Lower leg skin (tissue), 3 donors: ENCODE results near the gene GRIK2.

Experiments
- CTCF ChIP-seq, 3 donors: fragments of 450-650 bp; IDR thresholded peaks; one replicate each; pipeline ENCODE4 v1.5.1; 2016; ENCODE audit warnings: antibody characterized with exemption in 3 of 3, mild to moderate bottlenecking in 3 of 3, moderate library complexity in 2 of 3
- POLR2A ChIP-seq, 2 donors: fragments of 450-650 bp; IDR thresholded peaks; one replicate each; pipeline ENCODE4 v1.6.1; 2016 to 2017; ENCODE audit warnings: antibody characterized with exemption in 2 of 2, mild to moderate bottlenecking in 1 of 2, moderate library complexity in 1 of 2

DNA sequence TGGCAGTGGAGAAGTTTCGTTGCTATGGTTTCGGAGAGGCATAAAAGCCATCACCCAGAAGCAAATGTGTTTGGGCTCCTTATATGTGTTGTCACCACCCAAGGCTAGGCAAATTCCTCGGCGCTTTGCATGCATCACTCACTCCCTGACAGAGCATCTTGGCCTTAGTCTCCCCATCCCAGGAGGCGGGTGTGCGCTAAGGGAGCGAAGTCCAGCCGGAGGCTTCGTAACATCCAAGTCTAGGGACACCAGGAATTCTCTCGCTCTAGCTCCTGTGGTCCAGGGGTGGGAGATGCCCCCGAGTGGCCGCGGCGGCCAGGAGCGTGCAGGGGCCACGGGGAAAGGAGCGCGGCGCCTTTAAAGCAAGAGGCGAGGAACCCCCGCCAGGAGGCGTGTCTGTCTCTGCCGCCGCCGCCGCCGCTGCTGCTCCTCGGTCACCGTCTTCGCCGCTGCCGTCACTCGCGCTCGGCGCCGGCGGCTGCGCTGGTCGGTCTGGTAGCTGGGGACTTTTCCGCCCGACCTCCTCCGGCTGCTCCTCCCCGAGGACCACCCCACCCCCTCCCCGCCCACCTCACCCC is at the start of gene GRIK2:
- TF ChIP-seq CTCF (IDR thresholded peaks at IDR 0.05) (no peak), POLR2A (IDR thresholded peaks at IDR 0.05) (no peak)
